GM12801 (cell line): Measurements from ENCODE around the gene FNDC3B.

ENCODE experiments used
- CTCF ChIP-seq: IDR thresholded peaks from one replicate; pipeline ENCODE4 v1.5.1; 2011; ENCODE audit warnings: control low read depth; ENCODE audit not compliant: insufficient read length; ENCODE audit errors: extremely low read depth

Gene FNDC3B

DNA sequence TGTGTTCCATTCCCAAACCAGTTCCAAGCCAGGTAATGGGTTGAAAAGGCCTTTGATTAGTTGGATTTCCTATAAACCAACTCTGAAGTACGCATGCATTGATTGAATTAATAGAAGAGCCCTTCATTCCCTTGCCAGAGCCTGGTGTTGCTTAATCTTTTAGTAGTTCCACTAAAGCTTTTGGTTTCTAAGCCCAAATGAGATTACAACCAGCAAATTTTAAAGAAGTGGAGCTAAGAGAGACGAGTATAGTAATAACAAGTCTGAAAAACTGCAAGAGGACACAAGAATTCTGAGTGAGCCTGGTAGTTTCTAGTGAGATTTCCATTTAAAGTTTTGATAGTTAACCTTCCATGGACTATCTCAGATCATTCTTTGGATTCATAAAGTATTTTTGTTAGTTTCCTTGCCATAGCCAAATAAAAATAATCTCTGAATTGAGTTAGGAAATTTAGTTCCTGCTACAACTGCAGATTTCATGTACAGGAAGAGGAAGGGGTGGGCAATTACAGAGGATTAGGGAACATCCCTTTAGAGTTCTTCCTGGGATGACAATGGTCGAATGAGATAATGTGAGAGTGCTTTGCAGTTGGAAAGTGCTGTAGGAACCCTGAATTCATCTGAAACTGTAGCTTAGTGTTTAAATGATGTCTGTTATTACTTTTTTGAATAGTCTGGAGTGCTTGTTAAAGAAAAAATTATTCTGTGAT lies 136.8 kb downstream of the FNDC3B start:
- no peak for TF ChIP-seq CTCF

DNA sequence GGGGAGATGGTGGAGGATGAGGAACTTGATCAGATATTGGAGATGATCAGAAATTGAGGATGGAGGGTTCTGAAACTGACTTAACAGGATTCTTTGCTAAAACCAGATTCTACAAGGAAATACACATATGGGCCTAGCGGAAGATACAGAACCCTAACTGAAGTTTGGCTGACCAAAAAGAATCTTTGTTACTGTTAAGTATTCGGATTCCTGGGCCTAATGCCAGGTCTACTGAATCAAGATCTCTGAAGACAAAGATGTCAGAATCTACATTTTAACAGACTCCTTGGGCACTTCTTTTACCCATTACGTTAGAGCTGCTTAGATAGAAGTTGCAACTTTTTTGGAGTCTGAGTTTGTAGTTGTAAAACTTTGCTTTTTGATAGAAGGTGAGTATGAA lies 137.7 kb downstream of the FNDC3B start:
- no peak for TF ChIP-seq CTCF

- no peak for TF ChIP-seq CTCF
Observed at GRCh38 chr3:172177803-172178316, 138.5 kb downstream of the FNDC3B start.

DNA sequence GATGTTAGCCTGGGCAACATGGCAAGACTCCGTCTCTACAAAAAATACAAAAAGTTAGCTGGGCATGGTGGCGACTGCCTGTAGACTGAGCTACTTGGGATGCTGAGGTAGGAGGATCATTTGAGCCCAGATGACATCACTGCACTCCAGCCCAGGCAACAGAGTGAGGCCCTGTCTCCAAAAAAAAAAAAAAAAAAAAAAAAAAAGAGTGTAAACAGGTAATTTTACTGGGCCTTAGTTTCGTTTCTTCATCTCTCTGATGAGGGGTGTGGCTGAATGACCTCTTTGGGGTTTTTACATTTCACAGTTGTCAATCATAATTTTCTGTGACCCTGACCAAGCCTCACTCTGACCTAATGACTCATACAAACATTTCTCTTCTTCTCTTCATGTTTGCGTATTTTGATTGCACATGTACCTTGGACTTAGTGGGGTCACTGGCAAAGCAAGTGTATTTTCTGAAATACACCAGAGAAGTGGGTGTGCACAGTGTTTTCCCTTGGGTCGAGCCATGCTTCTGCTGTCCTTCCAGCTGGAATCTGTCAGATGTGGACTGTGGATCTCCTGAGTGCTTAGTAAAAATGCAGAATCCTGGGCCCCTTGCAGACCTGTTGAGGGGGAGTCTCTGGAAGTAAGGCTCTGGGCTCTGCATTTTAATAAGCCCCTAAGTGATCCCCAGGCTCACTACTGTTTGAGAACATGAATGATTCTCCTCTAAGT lies 140.5 kb downstream of the FNDC3B start:
- TF ChIP-seq CTCF: no peak

DNA sequence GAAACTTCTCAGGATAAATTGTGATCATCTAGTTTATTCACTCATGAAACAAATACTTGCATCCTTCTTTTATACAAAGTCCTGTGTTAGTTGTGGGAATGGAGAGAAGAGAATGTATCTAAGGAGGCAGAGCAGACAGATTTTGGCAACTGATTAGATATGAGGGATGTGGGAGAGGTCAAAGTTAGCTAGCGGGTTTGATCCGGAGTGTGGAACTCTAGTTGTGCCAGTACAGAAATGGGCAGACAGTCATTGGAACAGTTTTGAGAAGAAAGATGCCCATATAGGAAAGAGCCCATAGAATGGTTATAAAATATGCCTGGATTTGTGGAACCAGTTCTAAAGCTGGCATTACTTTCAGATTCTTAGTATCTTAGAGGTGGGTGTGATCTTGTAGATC lies 141.1 kb downstream of the FNDC3B start:
- no peak for TF ChIP-seq CTCF

GRCh38 chr3:172181932-172182586 lies 142.7 kb downstream of the FNDC3B start:
- TF ChIP-seq CTCF: no peak

- TF ChIP-seq CTCF: no peak
Observed at GRCh38 chr3:172182797-172183196, 143.4 kb downstream of the FNDC3B start.
